Measurements from ENCODE around the gene LMTK3.
A peak's percentile ranks its signal among the peaks of the same experiment; 100 is the strongest.

The LMTK3 gene

DNA sequence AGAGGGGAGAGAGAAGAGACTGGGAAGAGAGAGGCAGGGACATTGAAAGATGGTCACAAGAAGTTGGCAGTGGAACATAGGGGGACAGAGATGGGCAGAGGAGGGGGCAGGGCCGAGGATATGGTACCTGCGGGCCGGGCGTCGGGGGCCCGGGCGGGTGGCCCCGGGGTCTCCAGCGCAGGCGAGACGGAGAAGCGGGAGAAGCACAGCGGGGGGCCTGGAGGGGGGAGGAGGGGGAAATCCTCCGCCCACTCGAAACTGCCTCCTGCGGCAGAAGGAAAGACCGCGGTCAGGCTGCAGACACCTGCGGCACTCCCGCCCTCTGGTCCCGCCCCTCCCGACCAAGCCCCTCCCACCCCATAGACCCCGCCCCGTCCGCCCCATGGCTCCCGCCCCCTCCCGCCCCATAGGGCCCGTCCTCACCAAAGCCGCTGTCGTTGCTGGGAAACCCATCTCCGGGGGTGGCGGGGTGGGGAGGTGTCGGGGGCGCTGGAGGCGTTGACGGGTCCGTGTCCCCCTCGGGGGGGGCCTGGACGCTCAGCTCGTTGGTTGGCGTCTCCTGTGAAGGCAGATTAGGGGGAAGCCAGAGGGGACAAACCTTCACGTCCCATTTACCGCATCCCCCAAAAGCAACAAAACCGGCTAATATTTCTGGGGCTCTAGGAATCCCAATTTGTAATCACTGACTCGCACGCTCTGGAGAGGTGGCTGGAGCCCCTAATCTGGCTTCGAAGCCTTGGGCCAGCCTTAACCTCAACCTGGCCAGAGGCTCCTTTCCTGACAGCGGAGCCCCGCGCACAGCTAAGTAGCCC lies 20.4 kb downstream of the LMTK3 start:
- TF ChIP-seq YY1 (IDR thresholded peaks at IDR 0.05; ENCODE audit: low read depth) (no peak), TAF1 (IDR thresholded peaks at IDR 0.05; ENCODE audit: low read depth) (no peak), TEAD4 (IDR thresholded peaks at IDR 0.05) (no peak), FOXM1 (IDR thresholded peaks at IDR 0.05; ENCODE audit: borderline replicate concordance, low read depth) (no peak), MAX (IDR thresholded peaks at IDR 0.05) (no peak), EP300 (IDR thresholded peaks at IDR 0.05; ENCODE audit: borderline replicate concordance) (no peak; the same call in 1 of the 2 replicates), NFIC (IDR thresholded peaks at IDR 0.05) (no peak), CREB1 (IDR thresholded peaks at IDR 0.05; ENCODE audit: low read depth) (no peak), TCF12 (IDR thresholded peaks at IDR 0.05; ENCODE audit: low read depth) (peak; percentile 28; the same call in 1 of the 2 replicates), EGR1 (IDR thresholded peaks at IDR 0.05) (peak; percentile 88), CEBPB (IDR thresholded peaks at IDR 0.05) (no peak), RAD21 (IDR thresholded peaks at IDR 0.05; ENCODE audit: low read depth) (no peak), ZBTB7A (IDR thresholded peaks at IDR 0.05; ENCODE audit: low read depth) (peak; percentile 92)
- TF ChIP-seq, protein P1, sequence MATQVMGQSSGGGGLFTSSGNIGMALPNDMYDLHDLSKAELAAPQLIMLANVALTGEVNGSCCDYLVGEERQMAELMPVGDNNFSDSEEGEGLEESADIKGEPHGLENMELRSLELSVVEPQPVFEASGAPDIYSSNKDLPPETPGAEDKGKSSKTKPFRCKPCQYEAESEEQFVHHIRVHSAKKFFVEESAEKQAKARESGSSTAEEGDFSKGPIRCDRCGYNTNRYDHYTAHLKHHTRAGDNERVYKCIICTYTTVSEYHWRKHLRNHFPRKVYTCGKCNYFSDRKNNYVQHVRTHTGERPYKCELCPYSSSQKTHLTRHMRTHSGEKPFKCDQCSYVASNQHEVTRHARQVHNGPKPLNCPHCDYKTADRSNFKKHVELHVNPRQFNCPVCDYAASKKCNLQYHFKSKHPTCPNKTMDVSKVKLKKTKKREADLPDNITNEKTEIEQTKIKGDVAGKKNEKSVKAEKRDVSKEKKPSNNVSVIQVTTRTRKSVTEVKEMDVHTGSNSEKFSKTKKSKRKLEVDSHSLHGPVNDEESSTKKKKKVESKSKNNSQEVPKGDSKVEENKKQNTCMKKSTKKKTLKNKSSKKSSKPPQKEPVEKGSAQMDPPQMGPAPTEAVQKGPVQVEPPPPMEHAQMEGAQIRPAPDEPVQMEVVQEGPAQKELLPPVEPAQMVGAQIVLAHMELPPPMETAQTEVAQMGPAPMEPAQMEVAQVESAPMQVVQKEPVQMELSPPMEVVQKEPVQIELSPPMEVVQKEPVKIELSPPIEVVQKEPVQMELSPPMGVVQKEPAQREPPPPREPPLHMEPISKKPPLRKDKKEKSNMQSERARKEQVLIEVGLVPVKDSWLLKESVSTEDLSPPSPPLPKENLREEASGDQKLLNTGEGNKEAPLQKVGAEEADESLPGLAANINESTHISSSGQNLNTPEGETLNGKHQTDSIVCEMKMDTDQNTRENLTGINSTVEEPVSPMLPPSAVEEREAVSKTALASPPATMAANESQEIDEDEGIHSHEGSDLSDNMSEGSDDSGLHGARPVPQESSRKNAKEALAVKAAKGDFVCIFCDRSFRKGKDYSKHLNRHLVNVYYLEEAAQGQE (IDR thresholded peaks at IDR 0.05; ENCODE audit: low read depth): no peak
- TF ChIP-seq, protein P2, sequence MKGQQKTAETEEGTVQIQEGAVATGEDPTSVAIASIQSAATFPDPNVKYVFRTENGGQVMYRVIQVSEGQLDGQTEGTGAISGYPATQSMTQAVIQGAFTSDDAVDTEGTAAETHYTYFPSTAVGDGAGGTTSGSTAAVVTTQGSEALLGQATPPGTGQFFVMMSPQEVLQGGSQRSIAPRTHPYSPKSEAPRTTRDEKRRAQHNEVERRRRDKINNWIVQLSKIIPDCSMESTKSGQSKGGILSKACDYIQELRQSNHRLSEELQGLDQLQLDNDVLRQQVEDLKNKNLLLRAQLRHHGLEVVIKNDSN (IDR thresholded peaks at IDR 0.05): no peak

DNA sequence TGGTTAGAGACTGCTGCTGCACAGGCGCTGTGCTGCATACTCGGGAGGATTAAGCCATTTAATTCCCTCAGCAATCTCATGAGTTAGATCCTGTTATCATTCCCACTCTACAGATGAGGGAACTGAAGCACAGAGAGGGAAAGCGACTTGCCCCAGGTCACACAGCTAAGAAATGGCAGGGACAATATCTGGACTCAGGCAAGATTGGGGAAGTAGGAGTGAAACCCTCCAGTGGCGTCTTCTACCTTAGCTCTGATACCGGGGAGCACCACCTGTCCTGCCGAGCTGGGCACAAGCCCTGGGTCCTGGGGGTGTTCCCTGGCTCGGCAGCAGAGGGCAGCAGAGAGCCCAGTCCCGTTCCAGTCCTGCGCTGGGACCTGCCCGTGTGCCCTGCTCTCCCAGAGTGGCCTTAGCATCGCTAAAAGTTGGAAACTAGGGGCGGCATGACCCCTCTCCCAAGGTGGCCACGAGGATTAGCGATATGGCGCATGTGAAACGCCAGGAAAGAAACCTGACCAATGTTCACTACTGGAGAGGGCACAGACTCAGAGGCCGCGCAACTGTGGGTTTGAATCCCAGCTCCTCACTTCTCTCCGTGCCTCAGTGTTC lies 21.9 kb downstream of the LMTK3 start:
- TF ChIP-seq ZBTB7A (IDR thresholded peaks at IDR 0.05; ENCODE audit: low read depth): no peak
- TF ChIP-seq RAD21 (IDR thresholded peaks at IDR 0.05; ENCODE audit: low read depth): peak; percentile 71

DNA sequence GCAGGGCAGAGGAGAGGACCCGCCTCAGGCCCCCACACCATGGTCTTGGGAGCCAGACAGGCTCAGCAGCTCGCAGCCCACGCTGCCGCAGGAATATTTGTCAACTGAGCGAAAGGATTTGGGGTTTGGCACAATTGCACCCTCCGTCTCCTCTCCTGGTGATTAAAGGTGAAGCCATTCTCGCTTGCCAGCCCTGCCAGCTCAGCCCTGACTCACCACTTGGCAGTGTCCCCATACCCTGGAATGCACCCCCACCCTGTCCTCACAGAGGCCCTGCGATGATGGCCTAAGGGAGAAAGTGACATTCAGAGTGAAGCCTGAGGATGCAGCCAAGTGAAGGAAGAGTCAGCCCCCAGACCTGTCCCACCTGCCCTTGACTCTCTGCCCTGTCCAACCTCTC lies 23.7 kb downstream of the LMTK3 start:
- peak; percentile 94 for TF ChIP-seq TEAD4 (IDR thresholded peaks at IDR 0.05)
- no peak for TF ChIP-seq YY1 (IDR thresholded peaks at IDR 0.05; ENCODE audit: low read depth)
- peak; percentile 59; the same call in 1 of the 2 replicates for TF ChIP-seq TCF12 (IDR thresholded peaks at IDR 0.05; ENCODE audit: low read depth)
- TF ChIP-seq EP300 (IDR thresholded peaks at IDR 0.05; ENCODE audit: borderline replicate concordance): peak; percentile 56; the same call in 1 of the 2 replicates
- TF ChIP-seq ZBTB7A (IDR thresholded peaks at IDR 0.05; ENCODE audit: low read depth): 0 out of 2 replicates have a peak, but pooled peaks have one; percentile 30
- peak; percentile 96 for TF ChIP-seq NFIC (IDR thresholded peaks at IDR 0.05)

DNA sequence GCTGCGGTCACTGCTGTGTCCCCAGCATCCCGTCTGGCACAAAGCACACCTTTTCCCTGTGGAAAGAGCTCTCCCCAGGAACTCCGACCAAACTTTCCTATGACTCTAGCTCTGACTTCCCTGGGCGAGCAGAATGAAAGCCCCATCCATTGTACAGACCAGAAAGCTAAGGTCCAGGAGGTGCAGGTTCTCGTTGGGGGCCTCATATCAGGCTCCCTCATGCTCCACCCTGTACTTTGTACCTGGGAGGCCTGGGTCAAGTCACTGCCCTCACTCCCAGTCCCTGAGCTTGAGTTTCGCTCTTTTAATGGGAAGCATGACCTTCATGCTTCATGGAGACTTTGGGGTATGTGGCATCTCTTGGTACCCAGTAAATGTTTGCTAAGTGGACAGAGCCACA lies 24.1 kb downstream of the LMTK3 start:
- TF ChIP-seq CEBPB (IDR thresholded peaks at IDR 0.05) (no peak), EGR1 (IDR thresholded peaks at IDR 0.05) (no peak), YY1 (IDR thresholded peaks at IDR 0.05; ENCODE audit: low read depth) (no peak)

DNA sequence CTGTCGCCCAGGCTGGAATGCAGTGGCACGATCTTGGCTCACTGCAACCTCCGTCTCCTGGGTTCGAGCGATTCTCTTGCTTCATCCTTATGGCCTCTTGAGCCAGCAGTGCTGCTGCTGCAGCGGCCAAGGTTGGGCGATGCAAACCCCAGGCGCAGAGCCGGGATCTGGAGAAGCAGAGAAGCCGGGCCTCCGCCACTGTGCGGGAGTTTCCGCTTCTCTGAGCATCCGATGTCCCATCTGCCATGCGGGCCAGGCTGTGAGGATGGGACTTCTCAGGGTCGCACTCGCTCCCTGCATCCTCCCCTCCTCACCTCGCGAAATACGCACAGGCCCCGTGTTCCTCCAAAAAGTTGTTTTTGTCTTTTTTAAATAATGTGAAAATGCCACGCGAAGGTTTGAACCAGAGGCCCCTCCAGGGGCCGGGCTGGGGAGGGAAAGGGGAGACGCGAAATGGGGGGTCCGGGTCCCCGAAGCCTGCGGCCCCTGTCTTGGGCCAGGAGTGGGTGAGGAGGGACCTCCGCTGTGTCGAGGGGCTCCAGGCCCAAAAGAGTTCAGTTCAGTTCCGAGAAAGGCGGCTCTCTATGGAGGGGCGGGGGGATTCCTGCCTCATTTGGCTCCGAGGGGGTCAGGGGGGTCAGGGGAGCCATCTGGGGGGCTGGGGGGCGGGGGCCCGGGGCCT lies 26.6 kb downstream of the LMTK3 start:
- TF ChIP-seq EP300 (IDR thresholded peaks at IDR 0.05; ENCODE audit: borderline replicate concordance) (no peak), YY1 (IDR thresholded peaks at IDR 0.05; ENCODE audit: low read depth) (no peak), EGR1 (IDR thresholded peaks at IDR 0.05) (no peak)
- TF ChIP-seq, protein P1 (IDR thresholded peaks at IDR 0.05; ENCODE audit: low read depth): no peak

GRCh38 chr19:48484247-48484893 lies 27.3 kb downstream of the LMTK3 start:
- TF ChIP-seq FOXM1 (IDR thresholded peaks at IDR 0.05; ENCODE audit: borderline replicate concordance, low read depth) (no peak), YY1 (IDR thresholded peaks at IDR 0.05; ENCODE audit: low read depth) (no peak), NFIC (IDR thresholded peaks at IDR 0.05) (no peak), CREB1 (IDR thresholded peaks at IDR 0.05; ENCODE audit: low read depth) (no peak), EP300 (IDR thresholded peaks at IDR 0.05; ENCODE audit: borderline replicate concordance) (no peak), RAD21 (IDR thresholded peaks at IDR 0.05; ENCODE audit: low read depth) (no peak), TCF12 (IDR thresholded peaks at IDR 0.05; ENCODE audit: low read depth) (no peak), EGR1 (IDR thresholded peaks at IDR 0.05) (no peak), TEAD4 (IDR thresholded peaks at IDR 0.05) (no peak), CEBPB (IDR thresholded peaks at IDR 0.05) (no peak), ZBTB7A (IDR thresholded peaks at IDR 0.05; ENCODE audit: low read depth) (no peak)
- TF ChIP-seq, protein P2 (IDR thresholded peaks at IDR 0.05): no peak
- TF ChIP-seq, protein P1 (IDR thresholded peaks at IDR 0.05; ENCODE audit: low read depth): no peak
